Transverse colon (tissue), 4 donors: ENCODE results near the gene PML.
A peak's percentile ranks its signal among the peaks of the same experiment; 100 is the strongest.

ENCODE experiments used
- CTCF ChIP-seq, 5 experiments: fragments of 200-600 bp in 3 of 5; fragments of 450-650 bp in 2 of 5; sonication (generic) in 3 of 5; IDR thresholded peaks; 1 replicate in 2 of 5; 2 replicates in 3 of 5; pipeline ENCODE4 v1.5.1; 2016 to 2017; ENCODE audit warnings: antibody characterized with exemption in 5 of 5, inconsistent platforms in 3 of 5, mild to moderate bottlenecking in 2 of 5, moderate library complexity in 1 of 5
- POLR2AphosphoS5 ChIP-seq, 3 donors: sonication (generic); formaldehyde crosslinking; IDR thresholded peaks; one replicate each; pipeline ENCODE4 v1.6.1; 2016; ENCODE audit warnings: antibody characterized with exemption in 3 of 3

GRCh38 chr15:74036271-74037170, 42.0 kb downstream of the PML start:
- TF ChIP-seq POLR2AphosphoS5 (IDR thresholded peaks at IDR 0.05): no peak
- peak; percentile 48 to 57 (median 52) for TF ChIP-seq CTCF (IDR thresholded peaks at IDR 0.05)
